GM21367 (cell line): ENCODE data around the gene RPS6KB1.
"Not testable (repeated sequence)": the region's sequence is repeated elsewhere in the genome, so short reads cannot be mapped to it uniquely, and the experiment has no call there.

Experiments used
- ATAC-seq: cut with Tn5 transposase; IDR thresholded peaks from one replicate; pipeline ENCODE4 v1.9.1; 2021; ENCODE audit not compliant: unreplicated experiment

The RPS6KB1 gene

GRCh38 chr17:59870482-59870881 is 22.4 kb upstream of the RPS6KB1 start:
- no peak for ATAC-seq

GRCh38 chr17:59872351-59872750 is 20.6 kb upstream of the RPS6KB1 start:
- no peak for ATAC-seq

- ATAC-seq: not testable (repeated sequence)
These were observed 19.5 kb upstream of the RPS6KB1 start for GRCh38 chr17:59873414-59873813.

- ATAC-seq: no peak
These were observed 18.5 kb upstream of the RPS6KB1 start for GRCh38 chr17:59874376-59874775.

GRCh38 chr17:59876107-59876506 is 16.8 kb upstream of the RPS6KB1 start:
- no peak for ATAC-seq

- ATAC-seq: no peak
These were observed 15.0 kb upstream of the RPS6KB1 start for GRCh38 chr17:59877965-59878364.

- ATAC-seq: no peak
These were observed 14.3 kb upstream of the RPS6KB1 start for GRCh38 chr17:59878624-59879023.

GRCh38 chr17:59884861-59885260 is 8.1 kb upstream of the RPS6KB1 start:
- no peak for ATAC-seq

- ATAC-seq: no peak
These were observed 4.7 kb upstream of the RPS6KB1 start for GRCh38 chr17:59888145-59888750.

GRCh38 chr17:59890720-59891119 is 2.2 kb upstream of the RPS6KB1 start:
- no peak for ATAC-seq

- ATAC-seq: peak; percentile 37
These were observed 534 bp upstream of the RPS6KB1 start for GRCh38 chr17:59892251-59892923.

GRCh38 chr17:59893676-59894100 is 767 bp downstream of the RPS6KB1 start:
- no peak for ATAC-seq

- ATAC-seq: no peak
These were observed 4.2 kb downstream of the RPS6KB1 start for GRCh38 chr17:59897090-59897489.

GRCh38 chr17:59899099-59899498 is 6.2 kb downstream of the RPS6KB1 start:
- ATAC-seq: no peak

GRCh38 chr17:59901604-59902003 is 8.7 kb downstream of the RPS6KB1 start:
- no peak for ATAC-seq

- no peak for ATAC-seq
These were observed 10.5 kb downstream of the RPS6KB1 start for GRCh38 chr17:59903455-59903854.

GRCh38 chr17:59907467-59907866 is 14.5 kb downstream of the RPS6KB1 start:
- ATAC-seq: no peak

GRCh38 chr17:59914274-59914854 is 21.4 kb downstream of the RPS6KB1 start:
- ATAC-seq: no peak

- no peak for ATAC-seq
These were observed 23.5 kb downstream of the RPS6KB1 start for GRCh38 chr17:59916446-59916845.

- not testable (repeated sequence) for ATAC-seq
These were observed 27.7 kb downstream of the RPS6KB1 start for GRCh38 chr17:59920637-59921036.

- not testable (repeated sequence) for ATAC-seq
These were observed 37.2 kb downstream of the RPS6KB1 start for GRCh38 chr17:59930121-59930520.

GRCh38 chr17:59930768-59931167 is 37.8 kb downstream of the RPS6KB1 start:
- ATAC-seq: not testable (repeated sequence)
